ENCODE results near the gene S100A16. TPM values are rescaled to one million over a fixed set of nuclear protein-coding genes. Genes with fewer than 3 reads are reported as not detected.

The S100A16 gene
- total and polyA plus RNA-seq, 9 of the 15 experiments (the other 6 are each of a cell fraction or from before 2014, with no cell fraction given), result 1.6 to 6.9 (median 4.3) TPM

- TF ChIP-seq BACH1 (tag; IDR thresholded peaks at IDR 0.05), result no peak
- TF ChIP-seq CTCF (IDR thresholded peaks at IDR 0.05 in 2 of 3, conservative IDR thresholded peaks at IDR 0.05 in 1 of 3; ENCODE audit: insufficient read depth in 2 of 3, low read depth in 1 of 3, low read length in 3 of 3), result peak; percentile 97 to 98 (median 98)
- 0 out of 2 replicates have a peak, but pooled peaks have one; percentile 18 for TF ChIP-seq ZNF740 (CRISPR knock-in tag; IDR thresholded peaks at IDR 0.05)
- TF ChIP-seq ZNF740 (tag; IDR thresholded peaks at IDR 0.05), result no peak
- no peak for TF ChIP-seq PHF21A (IDR thresholded peaks at IDR 0.05; ENCODE audit: borderline replicate concordance, low read depth)
- peak; percentile 55; the same call in 1 of the 2 replicates for TF ChIP-seq ZBTB33 (CRISPR knock-in tag; IDR thresholded peaks at IDR 0.05)
- peak in 2 of 3 experiments; percentile 31 to 41 for TF ChIP-seq YY1 (IDR thresholded peaks at IDR 0.05; ENCODE audit: borderline replicate concordance in 1 of 3, control insufficient read depth in 1 of 3, extremely low read depth in 1 of 3, insufficient read depth in 3 of 3, insufficient read length in 1 of 3, insufficient replicate concordance in 2 of 3, low read depth in 1 of 3, low read length in 2 of 3)
- no peak for TF ChIP-seq TARDBP (IDR thresholded peaks at IDR 0.05)
- TF ChIP-seq ZNF583 (CRISPR knock-in tag; IDR thresholded peaks at IDR 0.05), result 0 out of 2 replicates have a peak, but pooled peaks have one; percentile 50
- TF ChIP-seq MTA2 (IDR thresholded peaks at IDR 0.05; ENCODE audit: low read depth), result no peak
- TF ChIP-seq CTCFL (IDR thresholded peaks at IDR 0.05; ENCODE audit: borderline replicate concordance, insufficient read depth, low read depth, low read length, poor library complexity, severe bottlenecking), result peak; percentile 14
- no peak for TF ChIP-seq FOXK1 (CRISPR knock-in tag; IDR thresholded peaks at IDR 0.05; ENCODE audit: borderline replicate concordance)
- TF ChIP-seq RBM22 (IDR thresholded peaks at IDR 0.05; ENCODE audit: low read depth, low read length, poor library complexity, severe bottlenecking), result no peak
- no peak for TF ChIP-seq PHTF2 (CRISPR knock-in tag; IDR thresholded peaks at IDR 0.05)
Observed at GRCh38 chr1:153568367-153569099, 44.4 kb downstream of the S100A16 start (continued).

Data from K562 (cell line).